HTERT RPE-1 (cell line): ENCODE data around the gene TFPT.

Experiments
- in situ Hi-C: fragments of 300-500 bp; cut with MboI; formaldehyde crosslinking; loops from 4 replicates; pipeline ENCODE4 v1.14.3; 2020; ENCODE audit warnings: low sequenced_read_pairs

Gene TFPT

DNA sequence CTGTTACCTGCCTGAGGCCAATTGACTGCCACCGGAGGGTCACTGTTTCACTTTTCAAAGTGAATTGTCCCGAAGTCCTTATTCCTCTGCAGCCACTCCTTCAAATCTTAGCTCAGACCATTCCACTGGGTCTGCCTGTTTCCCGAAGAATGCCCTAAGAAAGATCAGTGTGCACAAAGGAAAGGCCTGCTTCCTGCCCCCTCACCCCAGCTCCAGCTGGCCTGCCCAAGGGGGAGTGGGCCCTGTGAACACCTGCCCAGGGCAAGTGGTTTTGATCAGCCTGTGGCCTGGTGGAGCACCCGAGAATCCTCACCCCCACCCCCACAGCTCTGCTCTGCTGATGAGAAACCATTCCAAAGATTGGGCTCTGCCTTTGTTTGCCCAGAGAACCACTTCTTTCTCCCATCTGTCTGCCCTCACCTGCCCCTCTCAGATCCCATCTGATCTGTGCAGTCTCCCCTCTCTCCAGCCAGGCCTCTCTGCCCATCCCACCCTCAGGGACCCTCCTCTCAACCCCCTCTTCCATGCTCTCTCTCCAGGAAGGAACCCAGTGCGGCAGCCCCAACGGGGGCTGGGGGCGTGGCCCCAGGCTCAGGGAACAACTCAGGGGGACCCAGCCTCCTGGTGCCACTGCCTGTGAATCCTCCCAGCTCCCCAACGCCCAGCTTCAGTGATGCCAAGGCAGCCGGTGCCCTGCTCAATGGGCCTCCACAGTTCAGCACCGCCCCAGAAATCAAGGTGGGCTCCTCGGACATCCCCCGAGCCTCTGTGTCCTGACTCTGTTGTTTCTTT is 33.8 kb upstream of the TFPT start:
- in situ Hi-C loops: no loop called here

DNA sequence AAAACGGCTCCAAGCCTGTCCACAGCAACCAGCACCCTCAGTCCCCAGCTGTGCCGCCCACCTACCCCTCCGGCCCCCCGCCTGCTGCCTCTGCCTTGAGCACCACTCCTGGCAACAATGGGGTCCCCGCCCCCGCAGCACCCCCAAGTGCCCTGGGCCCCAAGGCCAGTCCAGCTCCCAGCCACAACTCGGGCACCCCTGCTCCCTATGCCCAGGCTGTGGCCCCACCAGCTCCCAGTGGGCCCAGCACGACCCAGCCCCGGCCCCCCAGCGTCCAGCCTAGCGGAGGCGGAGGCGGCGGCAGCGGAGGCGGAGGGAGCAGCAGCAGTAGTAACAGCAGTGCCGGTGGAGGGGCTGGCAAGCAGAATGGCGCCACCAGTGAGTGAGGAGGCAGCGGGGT is 32.7 kb upstream of the TFPT start:
- in situ Hi-C loops: no loop called here

DNA sequence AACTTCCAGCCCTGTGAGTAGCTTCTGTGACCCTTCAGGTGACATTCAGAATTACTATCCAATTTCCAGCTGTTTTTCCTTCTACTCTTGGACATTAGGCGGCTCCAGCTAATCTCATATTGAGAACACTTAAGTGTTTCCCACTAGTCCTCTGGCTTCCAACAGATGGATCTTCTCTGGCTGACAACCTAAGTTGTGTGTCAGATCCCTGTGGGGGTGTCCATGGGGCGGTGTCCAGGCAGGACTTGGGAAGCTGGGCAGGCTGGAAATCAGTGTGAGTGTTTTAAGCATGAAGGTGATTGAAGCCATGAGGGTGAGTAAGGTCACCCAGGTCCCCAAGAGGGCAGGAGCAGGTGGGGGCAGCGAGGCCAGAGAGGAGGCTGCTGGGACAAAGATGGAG is 32.2 kb upstream of the TFPT start:
- in situ Hi-C loops: no loop called here

DNA sequence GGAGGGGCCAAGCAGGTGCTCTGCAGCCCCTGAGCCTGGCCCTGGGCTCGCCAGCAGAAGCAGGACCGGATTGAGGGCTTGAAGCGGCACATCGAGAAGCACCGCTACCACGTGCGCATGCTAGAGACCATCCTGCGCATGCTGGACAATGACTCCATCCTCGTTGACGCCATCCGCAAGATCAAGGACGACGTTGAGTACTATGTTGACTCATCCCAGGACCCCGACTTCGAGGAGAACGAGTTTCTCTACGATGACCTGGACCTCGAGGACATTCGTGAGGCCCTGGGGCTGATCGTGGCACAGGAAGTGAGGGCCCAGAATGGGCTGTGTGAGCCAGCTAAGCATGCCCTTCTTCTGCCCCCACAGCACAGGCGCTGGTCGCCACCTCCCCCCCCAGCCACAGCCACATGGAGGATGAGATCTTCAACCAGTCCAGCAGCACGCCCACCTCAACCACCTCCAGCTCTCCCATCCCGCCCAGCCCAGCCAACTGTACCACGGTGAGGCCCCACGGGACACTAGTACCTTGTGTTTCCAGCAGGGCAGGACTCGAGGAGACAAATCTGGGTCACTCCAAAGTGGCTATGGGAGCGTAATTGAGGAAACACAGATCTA is 30.2 kb upstream of the TFPT start:
- in situ Hi-C loops: no loop called here

DNA sequence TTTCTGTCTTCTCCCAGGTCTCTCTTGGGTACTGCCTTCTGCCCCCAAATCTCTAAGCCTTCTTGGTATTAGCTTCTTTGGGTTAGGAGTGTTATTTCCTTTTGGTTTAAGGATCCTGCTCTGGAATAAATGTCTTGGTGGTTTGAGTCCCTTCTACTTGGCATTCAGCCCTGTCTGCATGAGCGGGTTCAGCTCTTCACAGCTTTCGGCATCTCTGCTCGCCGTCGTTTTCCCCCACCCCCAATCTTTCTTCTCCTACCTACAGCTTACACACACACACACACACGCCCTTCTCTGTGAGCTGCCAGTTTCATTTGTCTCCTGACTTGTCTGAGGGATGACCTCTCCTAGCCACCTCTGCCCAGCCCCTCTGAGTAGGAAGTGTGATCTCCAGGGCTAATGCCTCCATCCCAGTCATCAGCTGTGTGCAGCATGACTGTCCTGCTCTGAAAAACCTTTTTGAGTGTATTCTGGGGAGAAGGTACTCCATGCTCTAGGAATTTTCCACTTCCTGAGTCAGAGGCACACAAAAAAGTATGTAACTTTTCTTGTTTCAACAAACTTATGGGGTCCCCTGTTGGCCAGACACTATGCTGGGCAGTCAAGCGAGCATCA is 26.8 kb upstream of the TFPT start:
- in situ Hi-C loops: no loop called here

DNA sequence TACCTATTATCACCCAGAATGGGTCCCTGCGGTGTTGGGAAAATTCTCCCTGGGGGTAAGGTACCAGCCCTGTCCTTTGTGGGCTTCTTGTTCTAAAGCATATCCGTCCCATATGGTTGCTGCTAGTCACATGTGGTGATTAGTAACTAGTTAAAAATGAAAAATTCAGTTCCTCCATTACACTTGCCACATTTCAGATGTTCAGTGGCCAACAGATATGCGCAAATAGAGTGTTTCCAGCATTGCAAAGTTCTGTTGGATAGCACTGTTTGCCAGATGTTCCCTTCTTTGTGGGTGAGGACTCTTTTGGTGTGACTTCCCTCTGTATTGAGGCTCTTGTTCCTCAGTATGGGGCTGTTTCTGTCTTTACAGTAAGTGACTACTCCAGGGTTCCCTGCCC is 25.9 kb upstream of the TFPT start:
- in situ Hi-C loops: no loop called here

DNA sequence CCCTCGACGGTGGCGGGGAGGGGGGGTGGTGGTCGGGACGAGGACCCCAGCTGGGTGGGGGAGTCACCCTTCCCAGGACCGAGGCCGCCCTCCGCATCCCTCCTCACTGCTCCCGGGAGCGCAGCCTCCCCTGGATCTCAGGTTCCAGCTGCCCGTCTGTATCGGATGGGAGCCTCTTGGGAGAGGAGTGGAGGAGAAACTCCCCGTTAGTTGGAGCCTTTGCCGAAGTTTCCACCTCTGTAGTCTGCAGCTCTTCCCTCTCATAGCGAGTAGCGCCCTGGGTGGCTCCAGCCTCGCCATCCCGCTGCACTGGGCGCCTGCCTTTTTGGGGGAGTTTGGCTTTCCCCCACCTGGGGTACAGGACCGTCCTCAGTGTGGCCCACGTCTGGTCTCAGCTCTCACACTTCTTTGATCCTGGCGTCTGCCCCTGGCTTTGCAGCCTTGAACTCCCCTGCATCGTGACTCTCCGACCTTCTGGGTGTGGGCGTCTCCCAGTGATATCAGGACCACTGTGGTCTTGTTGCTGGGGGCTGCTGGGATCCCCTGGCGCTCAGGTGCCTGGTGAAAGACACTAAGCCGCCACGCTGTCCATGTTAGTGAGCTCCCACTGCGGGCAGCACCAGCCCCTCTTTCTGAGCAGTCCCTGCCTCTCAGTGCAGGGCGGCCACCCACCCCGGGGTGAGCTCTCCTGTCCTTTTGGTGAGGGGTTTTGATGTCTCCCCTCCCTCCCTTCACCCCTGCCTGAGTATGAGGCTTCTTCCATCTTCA is 23.2 kb upstream of the TFPT start:
- in situ Hi-C loops: no loop called here

DNA sequence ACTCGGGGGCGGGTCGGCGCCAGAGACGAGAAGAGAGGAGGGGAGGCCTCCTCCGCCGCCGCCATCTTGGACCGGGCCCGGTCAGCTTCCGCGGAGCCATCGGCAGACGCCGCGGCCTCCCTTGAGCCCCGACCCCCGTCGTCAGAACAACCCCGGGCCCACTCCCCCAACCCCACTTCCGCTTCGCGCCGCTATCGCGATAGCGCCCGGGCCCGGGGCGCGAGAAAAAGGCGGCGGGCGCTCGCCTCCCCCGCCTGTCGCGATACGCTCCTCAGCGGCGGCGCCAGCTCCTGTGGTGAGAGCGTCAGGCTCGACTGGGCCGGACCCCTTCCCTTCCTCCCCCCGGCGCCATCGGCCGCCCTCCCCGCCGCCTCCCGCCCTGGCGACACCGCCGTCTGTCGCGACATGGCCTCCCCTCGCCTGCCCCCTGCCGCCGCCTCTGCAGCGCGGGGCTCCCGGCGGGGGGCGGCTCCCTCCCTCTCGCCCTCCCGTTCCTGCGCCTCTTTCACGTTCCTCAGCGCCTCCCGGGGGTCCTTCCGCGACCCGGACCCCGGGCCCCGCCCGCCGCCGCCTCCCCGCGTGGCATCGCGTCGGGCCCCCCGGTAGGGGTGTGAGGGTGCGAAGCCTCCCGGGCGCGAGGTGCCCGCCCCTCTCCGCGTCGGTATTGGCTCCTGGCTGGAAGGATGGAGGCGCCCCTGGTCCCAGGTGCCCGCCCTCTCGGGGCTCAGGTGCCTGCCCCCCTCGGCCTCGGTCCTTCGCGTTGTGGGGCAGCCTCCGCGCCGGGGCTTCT is 22.4 kb upstream of the TFPT start, which contains the start of gene CNOT3:
Gene CNOT3, plus strand, starts transcription at position 64 of the 790 bp plus-strand sequence. CDS start 5,217 bp downstream, outside the sequence.
- in situ Hi-C loops: no loop called here

DNA sequence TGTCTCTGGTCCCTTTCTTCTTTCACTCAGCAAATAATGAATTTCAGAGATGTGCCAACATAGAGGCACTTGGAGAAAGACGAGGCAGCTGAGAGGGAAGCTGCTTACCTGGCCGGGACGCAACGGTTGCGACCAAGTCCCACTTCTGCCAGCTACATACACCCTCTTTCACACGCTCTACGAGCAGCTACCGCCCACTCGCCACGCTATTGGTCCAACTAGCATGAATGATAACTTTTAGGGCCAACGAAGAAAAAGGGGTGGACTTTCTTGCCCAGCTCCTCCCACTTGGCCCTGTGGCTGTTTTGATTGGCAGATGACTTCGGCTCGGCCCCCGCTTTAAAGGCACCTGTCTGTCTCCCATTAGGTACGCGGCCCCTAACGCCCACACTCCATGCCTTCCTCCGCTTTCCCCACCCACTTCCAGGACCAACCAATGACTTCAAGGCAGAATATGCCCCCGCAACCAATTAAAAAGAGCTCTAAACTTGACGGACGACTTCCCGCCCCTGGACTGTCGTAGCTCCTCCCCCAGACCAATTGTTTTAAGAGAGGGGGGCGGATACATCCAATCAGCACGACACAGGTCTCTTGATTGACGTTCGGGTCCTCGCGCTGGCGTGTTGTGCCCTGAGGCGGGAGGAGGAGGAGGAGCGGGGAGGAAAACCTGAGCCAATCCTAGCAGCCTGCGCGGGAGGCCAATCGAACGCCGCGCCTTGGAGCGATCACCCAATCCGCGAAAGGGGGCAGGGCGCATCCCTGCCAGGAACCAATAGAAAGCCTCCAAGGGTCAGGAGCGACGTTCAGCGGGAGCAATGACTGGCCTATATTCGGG is 21.6 kb upstream of the TFPT start:
- in situ Hi-C loops: no loop called here

DNA sequence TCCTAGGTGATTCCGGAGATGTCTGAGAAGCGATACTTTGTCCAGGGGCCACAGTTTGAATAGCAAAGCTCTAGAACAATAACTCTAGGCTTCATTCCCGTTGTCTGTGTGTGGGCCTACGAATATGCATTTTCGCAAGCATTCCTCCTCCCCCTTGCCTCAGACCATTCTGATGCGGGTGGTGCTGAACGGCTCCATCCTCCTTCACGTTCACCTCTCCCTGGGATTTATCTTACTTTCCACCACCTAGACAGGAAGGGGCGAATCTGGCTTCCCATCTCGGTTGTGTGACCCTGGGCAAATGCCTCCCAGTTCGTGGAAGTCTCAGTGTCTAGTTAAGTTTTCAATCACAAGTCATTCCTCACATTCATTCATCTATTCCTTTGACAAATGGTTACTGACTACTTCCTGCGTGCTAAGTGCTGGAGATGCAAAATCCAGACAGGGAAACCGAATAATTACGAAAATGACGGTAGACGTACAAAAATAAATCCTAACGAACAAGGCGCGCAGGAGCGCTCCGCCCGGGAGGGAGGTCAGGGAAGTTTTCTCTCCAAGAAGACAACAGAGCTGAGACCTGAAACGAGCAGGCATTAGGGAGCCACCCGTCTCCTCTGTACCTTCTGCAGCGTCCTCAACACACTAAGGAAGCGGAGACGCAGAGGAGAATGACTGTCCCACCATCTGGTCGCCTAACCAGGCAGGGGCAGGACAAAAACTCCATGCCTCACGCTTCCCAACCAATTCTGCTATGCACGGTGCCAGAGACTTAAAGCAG is 20.8 kb upstream of the TFPT start:
- in situ Hi-C loops: no loop called here

DNA sequence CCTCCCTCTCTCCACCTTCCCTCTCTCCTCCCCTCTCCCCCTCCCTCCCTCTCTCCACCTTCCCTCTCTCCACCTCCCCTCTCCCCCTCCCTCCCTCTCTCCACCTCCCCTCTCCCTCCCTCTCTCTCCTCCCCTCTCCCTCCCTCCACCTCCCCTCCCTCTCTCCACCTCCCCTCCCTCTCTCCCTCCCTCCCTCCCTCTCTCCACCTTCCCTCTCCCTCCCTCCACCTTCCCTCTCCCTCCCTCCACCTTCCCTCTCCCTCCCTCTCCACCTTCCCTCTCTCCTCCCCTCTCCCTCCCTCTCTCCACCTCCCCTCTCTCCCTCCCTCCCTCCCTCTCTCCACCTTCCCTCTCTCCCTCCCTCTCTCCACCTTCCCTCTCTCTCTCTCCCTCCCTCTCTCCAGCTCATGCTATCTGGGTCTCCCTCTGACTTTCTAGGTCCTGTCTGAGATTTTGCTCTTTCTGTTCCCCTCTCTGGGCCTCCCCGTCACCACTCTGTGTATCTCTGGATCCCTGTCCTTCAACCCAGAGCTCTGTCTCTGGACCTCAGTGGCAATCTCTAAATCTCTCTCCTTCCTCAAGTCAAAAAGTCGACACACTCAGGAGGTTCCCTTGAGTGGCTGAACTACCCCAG is 18.6 kb upstream of the TFPT start:
- in situ Hi-C loops: no loop called here

DNA sequence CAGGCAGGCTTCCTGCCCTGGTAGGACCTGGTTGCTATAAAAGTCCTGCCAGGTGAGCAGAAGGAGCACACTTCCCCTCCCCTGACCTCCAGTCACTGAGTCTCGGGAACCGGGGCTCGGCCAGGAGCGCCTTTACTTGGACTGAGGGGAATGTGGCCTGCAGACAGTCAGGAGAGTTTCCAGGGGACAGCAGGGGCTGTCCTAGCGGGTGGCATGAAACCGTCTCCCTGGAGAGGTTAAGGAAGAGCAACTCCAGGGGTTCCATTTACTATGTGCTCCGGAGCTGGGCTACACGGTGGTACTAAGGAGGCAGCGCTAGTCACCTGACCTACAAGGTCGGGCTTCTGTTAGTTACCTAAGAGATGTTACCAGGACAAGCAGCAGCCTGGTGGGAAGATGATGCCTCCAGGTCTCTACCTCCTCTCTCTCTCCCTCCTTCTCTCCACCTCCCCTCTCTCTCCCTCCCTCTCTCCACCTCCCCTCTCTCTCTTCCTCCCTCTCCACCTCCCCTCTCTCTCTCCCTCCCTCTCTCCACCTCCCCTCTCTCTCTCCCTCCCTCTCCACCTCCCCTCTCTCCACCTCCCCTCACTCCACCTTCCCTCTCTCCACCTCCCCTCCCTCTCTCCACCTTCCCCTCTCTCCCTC is 18.0 kb upstream of the TFPT start:
- in situ Hi-C loops: no loop called here

DNA sequence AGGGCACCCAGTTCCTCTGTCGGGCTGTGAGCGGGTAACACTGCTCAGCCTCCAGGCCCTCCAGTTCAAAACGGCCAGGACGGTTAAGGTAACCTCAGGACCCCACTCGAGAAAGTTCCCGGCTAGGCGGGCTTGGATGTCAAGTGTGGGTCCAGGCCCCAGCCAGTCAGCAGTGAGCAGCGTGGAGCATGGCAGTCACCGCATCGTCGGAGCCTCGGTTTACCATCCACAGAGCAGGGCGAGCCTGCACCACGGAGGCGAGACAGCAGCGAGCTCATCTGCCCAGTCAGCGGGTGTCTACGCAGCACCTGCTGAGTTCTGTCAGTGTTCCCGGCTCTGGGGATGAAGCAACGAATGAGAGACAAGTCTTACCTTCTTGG is 14.2 kb upstream of the TFPT start:
- in situ Hi-C loops: no loop called here

DNA sequence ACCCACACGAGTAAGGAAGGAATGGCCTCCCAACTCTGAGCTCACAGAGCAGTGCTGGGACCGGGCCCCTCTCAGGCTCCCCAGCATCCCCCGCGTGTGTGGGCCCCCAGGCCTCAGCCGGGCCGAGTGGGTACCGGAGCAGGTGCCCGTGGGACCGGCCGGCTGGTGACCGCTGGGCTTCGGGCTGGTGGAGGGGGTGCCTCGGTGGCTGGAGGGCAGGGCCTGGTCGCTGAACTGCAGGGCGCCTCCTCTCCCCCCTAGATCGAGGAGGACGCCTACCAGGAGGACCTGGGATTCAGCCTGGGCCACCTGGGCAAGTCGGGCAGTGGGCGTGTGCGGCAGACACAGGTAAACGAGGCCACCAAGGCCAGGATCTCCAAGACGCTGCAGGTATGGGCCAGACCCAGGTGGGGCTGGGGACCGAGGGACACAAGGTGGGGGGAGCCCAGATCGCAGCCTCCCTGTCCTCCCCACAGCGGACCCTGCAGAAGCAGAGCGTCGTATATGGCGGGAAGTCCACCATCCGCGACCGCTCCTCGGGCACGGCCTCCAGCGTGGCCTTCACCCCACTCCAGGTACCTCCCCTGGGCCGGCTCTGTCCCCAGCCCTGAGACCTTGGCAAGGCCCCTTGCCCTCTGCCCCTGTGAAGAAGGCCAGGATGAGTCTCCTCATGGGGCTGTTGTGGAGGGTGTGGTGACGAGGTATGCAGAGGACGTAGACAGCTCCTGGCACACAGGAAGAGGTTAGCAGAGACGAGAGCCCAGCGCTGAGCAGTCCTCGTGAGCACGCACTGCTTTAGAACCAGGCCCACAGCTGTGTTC is 13.5 kb upstream of the TFPT start:
- in situ Hi-C loops: no loop called here

DNA sequence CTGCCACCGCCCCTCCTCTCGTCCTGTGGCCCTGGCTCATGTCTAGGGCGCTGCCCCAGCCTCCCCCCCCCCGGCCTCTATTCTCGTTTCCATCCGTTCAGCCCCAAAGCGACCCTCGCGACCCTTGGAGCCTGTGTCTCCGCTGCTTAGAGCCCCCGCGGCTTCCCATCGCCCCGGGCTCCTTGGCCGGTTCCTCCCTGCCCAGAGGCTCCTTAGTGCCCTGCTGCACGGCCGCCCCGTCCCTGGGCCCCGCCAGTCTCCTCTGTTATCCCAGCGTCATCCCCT is 12.9 kb upstream of the TFPT start:
- in situ Hi-C loops: no loop called here

DNA sequence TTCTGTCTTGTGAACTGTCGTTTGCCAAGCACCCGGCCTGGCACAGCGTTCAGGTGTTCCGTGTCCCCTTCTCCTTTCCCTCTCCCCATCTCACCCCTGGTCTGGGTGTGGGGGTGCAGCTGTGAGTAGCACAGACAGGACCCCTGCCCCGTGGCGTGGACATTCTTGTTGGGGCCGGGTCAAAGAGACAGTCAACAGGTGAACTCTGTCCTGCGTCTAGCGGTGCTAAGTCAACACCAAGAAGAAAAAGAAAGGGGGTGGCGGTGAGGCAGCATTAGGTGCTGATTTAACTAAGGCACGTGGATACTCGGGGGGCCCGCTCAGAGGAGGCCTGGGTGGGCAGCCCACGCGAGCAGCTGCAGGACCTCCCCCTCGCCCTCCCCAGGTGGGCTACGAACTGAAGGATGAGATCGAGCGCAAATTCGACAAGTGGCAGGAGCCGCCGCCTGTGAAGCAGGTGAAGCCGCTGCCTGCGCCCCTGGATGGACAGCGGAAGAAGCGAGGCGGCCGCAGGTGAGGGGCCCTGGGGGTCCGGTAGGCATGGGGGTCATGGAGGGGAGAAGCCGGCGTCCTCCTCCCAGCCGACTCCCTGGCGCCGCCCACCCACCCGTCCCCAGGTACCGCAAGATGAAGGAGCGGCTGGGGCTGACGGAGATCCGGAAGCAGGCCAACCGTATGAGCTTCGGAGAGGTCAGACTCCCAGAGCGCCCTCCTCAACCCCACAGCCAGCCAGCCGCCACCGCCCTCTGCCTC is 12.4 kb upstream of the TFPT start:
- in situ Hi-C loops: no loop called here

DNA sequence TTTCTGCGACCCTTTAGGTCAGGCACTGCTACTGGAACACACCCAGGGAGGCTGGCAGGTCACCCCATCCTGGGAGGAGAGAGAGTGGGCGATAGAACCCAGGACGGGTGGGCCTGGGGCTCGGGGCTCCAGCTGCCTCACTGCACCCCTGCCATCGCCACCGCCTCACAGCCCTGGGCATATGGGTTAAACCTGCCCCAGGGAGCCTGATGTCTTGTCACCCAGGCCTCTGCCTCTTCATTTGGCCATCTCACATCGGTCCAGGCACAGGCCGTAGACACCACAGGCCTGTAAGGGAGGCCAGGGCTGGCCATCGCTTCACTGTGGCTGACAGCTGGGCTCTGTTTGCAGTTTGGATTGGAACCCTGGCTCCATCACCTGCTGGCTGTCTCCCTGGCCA is 10.3 kb upstream of the TFPT start:
- in situ Hi-C loops: no loop called here
